Cardiac ventricle fibroblast (primary cell): ENCODE results near the gene SRM. TPM values are rescaled to one million over a fixed set of nuclear protein-coding genes. Genes with fewer than 3 reads are reported as not detected.

Experiments
- total RNA-seq: library from RNA; depleted of rRNA; stranded (reverse); fragments of >200 nt; gene quantifications from 2 replicates; pipeline ENCODE4 v1.2.3, GENCODE V29; 2015

SRM gene
- 71.7 and 84.4 TPM in 2 replicates for total RNA-seq

DNA sequence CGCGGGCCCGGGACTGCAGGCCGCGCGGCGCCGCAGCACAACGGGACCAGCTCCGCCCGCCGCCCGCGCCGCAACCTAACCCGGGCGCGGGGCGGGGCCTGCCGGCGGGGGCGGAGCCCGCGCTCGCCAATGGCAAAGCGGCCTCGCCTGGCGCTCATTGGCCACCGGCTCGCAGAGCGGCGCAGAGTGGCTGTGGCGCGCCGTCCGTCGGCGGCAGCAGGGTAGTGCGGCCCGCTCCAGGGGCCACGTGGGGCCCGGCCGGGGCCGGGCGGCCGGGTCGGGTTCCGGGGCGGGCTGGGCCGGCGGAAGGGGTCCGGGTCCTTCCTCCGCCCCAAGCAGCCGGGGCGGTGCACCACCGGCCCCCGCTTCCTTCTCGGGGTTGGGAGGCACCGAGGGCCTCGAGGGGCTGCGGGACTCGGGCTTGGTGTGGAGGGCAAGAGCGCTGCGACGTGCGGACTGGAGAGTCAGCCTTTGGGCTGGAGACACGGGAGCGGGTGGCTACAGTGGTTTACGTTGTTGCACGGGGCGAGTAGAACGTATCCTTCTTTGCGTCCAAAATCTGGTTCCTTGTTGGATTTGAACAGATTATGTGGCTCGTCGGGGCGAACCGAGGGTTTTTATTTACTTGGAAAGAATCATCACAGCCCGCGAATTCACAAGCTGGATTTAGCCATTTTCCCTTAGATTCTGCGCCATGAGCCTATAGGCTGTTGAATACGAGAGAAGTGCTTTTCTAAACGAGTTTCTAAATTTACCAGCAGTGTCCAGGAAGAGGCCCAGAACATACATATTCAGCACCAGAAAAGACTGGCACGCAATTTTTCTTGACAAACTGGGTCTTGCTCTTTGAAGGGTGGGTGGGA is at the start of gene SRM:
Gene SRM, minus strand, starts transcription at position 51 of the 863 bp plus-strand sequence. CDS start 75 bp downstream, outside the sequence.

DNA sequence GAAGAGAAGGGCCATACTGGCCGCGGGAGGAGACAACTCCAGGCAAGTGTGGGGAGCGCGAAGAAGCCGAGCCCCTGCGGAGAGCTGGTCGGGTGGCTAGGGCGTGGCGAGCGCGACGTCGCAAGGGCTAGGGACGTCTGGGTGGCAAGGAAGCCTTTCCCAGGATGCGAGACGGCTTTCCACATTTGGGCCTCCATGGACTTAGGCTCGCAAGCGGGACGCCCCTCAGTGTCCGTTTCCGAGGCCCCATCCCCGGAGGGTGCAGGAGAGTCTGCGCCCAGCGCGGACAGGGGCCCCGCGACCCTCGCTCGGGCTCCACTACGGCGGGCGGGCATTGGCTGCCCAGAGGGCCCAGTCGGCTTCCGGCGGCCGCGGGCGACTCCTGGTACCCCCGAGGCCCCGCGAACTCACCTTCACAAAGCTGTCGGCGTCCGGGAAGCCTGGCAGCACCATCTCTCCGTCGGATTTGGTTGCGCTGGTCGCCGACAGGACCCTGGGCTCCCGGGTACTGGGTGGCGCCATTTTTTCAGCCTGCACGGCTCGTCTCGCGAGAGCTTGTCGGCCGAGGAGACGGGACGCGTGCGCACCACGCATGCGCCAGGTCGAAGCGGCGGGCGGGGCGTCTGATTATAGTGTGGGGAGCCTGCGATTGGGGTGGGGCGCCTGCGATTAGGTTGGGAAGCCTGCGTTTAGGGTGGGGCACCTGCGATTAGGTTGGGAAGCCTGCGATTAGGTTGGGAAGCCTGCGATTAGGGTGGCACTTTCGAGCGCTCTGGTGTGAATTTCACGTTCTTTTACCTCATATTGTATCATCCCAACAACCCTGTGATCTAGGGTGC is 39.7 kb upstream of the SRM start, which contains the start of gene EXOSC10:
Gene EXOSC10, minus strand, starts transcription at position 560 of the 839 bp plus-strand sequence. Its CDS starts 38 bp downstream, at position 522.

DNA sequence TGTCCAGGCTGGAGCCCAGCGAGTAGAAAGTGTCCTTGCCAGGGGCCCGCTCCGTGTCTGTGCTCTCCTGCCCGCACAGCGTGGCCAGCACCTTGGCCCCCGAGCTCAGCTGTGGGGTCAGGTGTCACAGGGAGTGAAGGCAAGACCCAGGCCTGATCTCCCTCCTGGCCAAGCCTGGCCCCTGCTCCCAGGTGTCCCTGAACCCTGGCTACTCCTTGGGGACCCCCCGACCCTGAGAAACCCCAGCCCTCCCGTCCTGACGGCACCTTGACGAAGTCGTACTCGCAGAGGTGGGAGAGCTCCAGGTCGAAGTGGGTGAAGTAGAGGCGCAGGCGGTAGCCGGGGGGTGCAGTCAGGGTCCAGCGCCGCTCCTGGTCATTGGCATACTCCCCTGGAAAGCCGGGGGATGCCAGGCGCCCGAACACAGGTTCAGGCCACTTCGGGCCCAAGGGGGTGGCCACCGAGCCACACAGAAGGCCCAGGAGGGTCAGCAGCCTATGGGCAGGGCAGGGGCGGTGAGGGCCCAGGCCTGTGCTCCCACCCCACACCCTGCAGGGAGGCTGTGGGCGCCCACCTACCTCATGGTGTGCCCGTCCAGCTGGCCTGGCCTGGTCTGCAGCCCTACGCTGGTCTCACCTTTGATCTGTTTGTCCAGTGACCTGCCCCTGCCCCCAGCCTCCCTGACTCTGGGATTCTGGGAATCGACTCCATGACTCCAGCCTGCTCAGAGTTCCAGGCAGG is 13.0 kb downstream of the SRM start, which contains the start of gene MASP2:
Gene MASP2, minus strand, starts transcription at position 615 of the 741 bp plus-strand sequence. Its CDS starts 32 bp downstream, at position 583.

DNA sequence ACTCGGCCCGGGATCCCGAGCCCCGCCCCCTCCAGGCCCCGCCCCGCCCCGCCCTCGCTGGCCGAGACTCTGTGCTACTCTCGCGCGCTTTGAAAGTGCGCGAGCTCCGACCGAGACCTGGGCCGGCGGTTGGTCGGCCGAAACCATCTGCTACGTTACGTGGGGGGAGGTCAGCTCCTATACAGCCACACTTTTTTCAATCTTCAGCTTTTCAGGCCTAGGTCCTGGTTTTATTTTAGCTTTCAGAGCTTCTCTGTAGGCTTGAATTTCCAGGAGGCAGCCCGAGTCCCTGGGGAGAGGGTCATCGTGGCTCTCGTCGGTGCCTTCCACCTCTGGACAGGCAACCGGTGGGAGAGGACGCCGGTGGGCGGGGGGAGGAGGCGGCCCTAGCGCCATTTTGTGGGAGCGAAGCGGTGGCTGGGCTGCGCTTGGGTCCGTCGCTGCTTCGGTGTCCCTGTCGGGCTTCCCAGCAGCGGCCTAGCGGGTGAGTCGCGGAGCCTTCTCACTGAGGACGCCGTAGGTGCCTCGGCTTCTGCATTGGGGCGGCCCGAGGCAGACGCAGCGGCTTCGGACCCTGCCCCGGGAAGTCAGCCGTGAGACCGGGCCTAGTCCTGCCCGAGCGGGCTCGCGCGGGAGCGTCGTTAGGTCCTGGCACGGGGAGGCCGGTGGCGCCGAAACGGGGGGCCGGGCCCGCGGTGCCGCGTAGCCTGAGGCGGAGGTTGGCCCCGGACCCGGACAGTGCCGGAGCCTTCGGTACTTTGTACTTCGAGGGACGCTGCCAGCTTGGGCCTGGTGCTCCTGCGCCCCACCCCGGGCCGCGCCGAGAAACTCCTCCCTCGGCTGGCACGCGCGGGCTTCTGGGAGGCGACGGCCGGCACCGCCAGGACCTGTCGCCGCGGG is 47.3 kb downstream of the SRM start, which contains the start of gene TARDBP:
Gene TARDBP, plus strand, starts transcription at position 395 of the 900 bp plus-strand sequence. CDS start 1,074 bp downstream, outside the sequence.

Other genes with a start within 250 kb of the SRM start
- gene TARDBP, start 47.4 kb downstream of the SRM start, total RNA-seq, result 86.7 and 103 TPM in 2 replicates
- gene MASP2, start 12.8 kb downstream of the SRM start, total RNA-seq, result not detected in 2 replicates
- 37.8 and 40.4 TPM in 2 replicates for gene EXOSC10, start 39.9 kb upstream of the SRM start, total RNA-seq
- gene ANGPTL7, start 129.3 kb upstream of the SRM start, total RNA-seq, result 0.34 TPM in 1 of 2 replicates, not detected in the other
- 18.0 and 22.0 TPM in 2 replicates for gene MTOR, start 202.5 kb upstream of the SRM start, total RNA-seq
- 7.5 and 8.4 TPM in 2 replicates for gene UBIAD1, start 213.2 kb upstream of the SRM start, total RNA-seq